HL-60/S4 treated with phorbol 12-myristate 13-acetate at 8.2 ng/mL for 4 days and 3 days (cell line): ENCODE measurements around the gene TEKT3.

Experiments used
- in situ Hi-C: fragments of 300-500 bp; cut with MboI; formaldehyde crosslinking; loops from 2 replicates; pipeline ENCODE4 v1.15.0; 2022; ENCODE audit warnings: low sequenced_read_pairs

The TEKT3 gene

GRCh38 chr17:15298176-15298575 lies 43.2 kb downstream of the TEKT3 start:
- in situ Hi-C loops = no loop called here

GRCh38 chr17:15293558-15293957 lies 47.8 kb downstream of the TEKT3 start:
- in situ Hi-C loops = no loop called here

GRCh38 chr17:15291674-15292361 lies 49.6 kb downstream of the TEKT3 start:
- in situ Hi-C loops = no loop called here

GRCh38 chr17:15290605-15291004 lies 50.8 kb downstream of the TEKT3 start:
- in situ Hi-C loops = no loop called here

GRCh38 chr17:15289285-15290183 lies 51.9 kb downstream of the TEKT3 start:
- in situ Hi-C loops = no loop called here

- in situ Hi-C loops = no loop called here
Observed at GRCh38 chr17:15288859-15289258, 52.5 kb downstream of the TEKT3 start.

GRCh38 chr17:15287538-15288267 lies 53.7 kb downstream of the TEKT3 start:
- in situ Hi-C loops = no loop called here

GRCh38 chr17:15285466-15285865 lies 55.9 kb downstream of the TEKT3 start:
- in situ Hi-C loops = no loop called here

- in situ Hi-C loops = no loop called here
Observed at GRCh38 chr17:15284537-15284936, 56.9 kb downstream of the TEKT3 start.

- in situ Hi-C loops = no loop called here
Observed at GRCh38 chr17:15284107-15284506, 57.3 kb downstream of the TEKT3 start.

GRCh38 chr17:15281909-15282308 lies 59.5 kb downstream of the TEKT3 start:
- in situ Hi-C loops = no loop called here

GRCh38 chr17:15278924-15279477 lies 62.4 kb downstream of the TEKT3 start:
- in situ Hi-C loops = no loop called here

GRCh38 chr17:15278380-15278779 lies 63.0 kb downstream of the TEKT3 start:
- in situ Hi-C loops = no loop called here

- in situ Hi-C loops = loop anchor here (25.0 kb wide), 1 partner anchor 238 kb away; no protein-coding TSS in a partner anchor
Observed at GRCh38 chr17:15274017-15274416, 67.4 kb downstream of the TEKT3 start.

GRCh38 chr17:15273141-15273793 lies 68.1 kb downstream of the TEKT3 start:
- in situ Hi-C loops = loop anchor here (25.0 kb wide), 1 partner anchor 239 kb away; no protein-coding TSS in a partner anchor

- in situ Hi-C loops = loop anchor here (25.0 kb wide), 1 partner anchor 241 kb away; no protein-coding TSS in a partner anchor
Observed at GRCh38 chr17:15271741-15272140, 69.7 kb downstream of the TEKT3 start.

GRCh38 chr17:15270628-15271381 lies 70.6 kb downstream of the TEKT3 start:
- in situ Hi-C loops = loop anchor here (25.0 kb wide), 1 partner anchor 241 kb away; no protein-coding TSS in a partner anchor

- in situ Hi-C loops = loop anchor here (25.0 kb wide), 1 partner anchor 243 kb away; no protein-coding TSS in a partner anchor
Observed at GRCh38 chr17:15269780-15270089, 71.7 kb downstream of the TEKT3 start.

- in situ Hi-C loops = loop anchor here (25.0 kb wide), 1 partner anchor 243 kb away; no protein-coding TSS in a partner anchor
Observed at GRCh38 chr17:15269087-15269779, 72.2 kb downstream of the TEKT3 start.
